LHCN-M2 (cell line): ENCODE data around the gene NPR2. TPM values are rescaled to one million over a fixed set of nuclear protein-coding genes. Genes with fewer than 3 reads are reported as not detected.
A peak's percentile ranks its signal among the peaks of the same experiment; 100 is the strongest.

ENCODE experiments used
- DNase-seq: peaks from one replicate; pipeline ENCODE4 v3.0.0-alpha.2; 2012; ENCODE audit warnings: low read depth
- total RNA-seq: library from RNA; depleted of rRNA; stranded (reverse); fragments of >200 nt; gene quantifications from 2 replicates; pipeline ENCODE4 v1.2.3, GENCODE V29; 2014

NPR2 gene
- total RNA-seq, 1 experiment from 2014 or later: 23.0 TPM

DNA sequence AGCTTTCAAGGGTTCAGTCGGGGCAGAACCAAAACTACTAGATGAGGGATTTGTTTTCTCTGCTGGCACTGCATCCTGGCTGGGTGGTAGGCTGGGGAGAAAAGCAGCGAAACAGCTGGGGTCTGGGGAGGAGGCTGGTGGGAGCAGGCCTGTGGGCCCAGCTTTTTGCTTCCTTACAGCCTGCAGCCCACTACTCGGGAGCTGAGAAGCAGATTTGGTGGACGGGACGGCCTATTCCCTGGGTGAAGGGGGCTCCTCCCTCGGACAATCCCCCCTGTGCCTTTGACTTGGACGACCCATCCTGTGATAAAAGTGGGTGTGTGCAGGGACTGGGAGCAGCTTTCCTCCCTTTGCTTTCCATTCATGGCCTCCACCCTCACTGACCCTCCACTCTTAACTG lies 9.1 kb downstream of the NPR2 start:
- no peak for DNase-seq

DNA sequence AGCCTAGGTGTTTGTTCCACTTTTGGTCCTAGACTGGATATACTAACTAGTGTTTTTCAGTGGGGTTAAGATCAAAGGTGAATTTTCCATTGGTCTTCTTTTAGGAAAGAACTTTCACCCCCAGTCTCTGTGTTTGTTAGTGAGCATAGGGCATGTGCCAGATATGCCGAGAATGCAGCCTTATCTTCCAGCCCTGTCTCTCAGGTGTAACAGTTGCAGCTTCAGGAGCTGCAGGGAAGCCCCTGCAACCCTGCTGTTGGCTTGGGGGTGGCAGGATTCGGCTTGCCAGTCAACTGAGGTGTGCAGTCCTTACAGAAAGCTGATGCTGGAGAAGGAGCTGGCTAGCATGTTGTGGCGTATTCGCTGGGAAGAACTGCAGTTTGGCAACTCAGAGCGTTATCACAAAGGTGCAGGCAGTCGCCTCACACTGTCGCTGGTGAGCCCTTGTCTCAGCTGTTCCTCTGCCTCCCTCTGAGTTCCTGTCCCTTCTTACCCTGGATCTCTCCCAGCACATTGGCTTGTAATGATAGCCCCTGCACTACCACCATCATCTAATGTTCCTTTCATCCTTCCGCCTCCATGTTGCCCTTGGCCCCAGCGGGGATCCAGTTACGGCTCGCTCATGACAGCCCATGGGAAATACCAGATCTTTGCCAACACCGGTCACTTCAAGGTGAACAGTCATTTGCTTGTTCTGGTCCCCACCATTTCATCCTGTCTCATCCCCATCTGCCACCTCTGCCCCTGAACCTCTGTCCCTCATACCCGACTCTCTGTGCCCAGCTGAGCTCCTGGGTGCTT lies 10.1 kb downstream of the NPR2 start:
- no peak for DNase-seq

DNA sequence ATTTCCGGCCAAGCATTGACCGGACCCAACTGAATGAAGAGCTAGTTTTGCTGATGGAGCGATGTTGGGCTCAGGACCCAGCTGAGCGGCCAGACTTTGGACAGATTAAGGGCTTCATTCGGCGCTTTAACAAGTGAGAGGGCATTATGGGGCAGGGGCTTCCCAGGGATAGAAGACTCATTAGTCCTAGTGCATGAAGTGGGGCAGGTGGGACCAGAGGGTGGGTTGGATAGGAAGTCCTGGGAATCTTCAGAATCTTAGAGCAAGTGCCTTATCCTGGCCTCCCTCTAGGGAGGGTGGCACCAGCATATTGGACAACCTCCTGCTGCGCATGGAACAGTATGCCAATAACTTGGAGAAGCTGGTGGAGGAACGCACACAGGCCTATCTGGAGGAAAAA lies 14.7 kb downstream of the NPR2 start:
- no peak for DNase-seq

DNA sequence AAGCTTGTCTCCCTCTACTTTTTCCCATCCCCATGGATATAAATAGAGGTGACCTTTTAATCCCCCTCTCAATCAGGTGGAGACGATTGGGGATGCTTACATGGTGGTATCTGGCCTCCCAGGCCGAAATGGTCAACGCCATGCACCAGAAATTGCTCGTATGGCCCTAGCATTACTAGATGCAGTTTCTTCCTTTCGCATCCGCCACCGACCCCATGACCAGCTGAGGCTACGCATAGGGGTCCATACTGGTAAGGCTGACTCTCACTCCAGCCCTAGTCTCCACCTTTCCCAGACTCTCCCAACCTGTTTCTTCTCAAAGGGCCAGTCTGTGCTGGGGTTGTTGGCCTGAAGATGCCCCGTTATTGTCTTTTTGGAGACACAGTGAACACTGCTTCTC lies 17.0 kb downstream of the NPR2 start:
- DNase-seq: no peak

DNA sequence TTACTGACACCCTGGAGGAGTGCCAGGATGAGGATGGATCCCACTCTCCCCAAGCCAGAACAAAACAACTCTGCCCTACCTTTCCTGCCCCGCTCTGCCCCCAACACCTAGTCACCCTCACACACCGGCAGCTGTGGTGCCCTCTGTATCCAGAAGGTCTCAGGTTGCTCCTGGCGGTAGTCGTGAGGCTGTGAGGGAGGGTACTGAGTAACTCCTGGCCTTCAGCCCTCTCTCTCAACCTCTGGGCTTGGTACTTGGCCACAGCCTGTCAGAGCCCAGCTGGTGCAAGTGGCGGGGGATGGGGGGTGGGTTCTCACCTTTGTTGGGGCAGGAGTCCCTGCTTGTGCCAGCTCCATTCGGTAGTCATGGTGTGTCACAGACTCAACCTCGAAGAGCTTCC lies 18.7 kb downstream of the NPR2 start:
- DNase-seq: no peak

DNA sequence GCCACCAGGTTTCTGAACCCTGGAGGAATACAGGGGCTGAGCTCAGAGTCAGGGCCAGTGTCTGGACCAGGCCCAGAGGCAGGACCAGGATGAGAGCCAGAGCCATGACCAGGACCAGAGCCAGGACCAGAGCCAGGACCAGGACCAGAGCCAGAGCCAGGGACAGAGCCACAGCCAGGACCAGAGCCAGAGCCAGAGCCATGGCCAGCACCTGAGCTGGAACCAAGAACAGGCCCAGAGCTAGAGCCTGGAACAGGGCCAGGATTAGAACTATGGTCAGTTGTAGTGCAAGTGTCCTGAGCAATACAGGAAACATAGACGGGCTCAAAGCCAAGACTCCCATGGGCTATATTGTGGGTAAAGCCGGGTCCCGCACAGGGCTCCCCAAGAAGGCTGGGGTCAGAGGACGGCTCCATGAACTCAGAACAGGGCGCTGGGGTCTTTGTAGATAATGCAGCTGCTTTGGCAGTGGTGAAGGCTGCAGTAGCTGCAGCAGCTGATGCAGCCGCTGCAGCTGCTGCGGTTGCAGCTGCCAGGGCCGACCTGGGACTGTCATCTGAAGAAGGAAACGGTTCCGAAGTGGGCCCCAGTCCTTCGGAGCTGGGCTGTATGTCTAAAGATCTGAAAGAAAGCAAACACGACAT lies 20.1 kb downstream of the NPR2 start:
- DNase-seq: no peak

DNA sequence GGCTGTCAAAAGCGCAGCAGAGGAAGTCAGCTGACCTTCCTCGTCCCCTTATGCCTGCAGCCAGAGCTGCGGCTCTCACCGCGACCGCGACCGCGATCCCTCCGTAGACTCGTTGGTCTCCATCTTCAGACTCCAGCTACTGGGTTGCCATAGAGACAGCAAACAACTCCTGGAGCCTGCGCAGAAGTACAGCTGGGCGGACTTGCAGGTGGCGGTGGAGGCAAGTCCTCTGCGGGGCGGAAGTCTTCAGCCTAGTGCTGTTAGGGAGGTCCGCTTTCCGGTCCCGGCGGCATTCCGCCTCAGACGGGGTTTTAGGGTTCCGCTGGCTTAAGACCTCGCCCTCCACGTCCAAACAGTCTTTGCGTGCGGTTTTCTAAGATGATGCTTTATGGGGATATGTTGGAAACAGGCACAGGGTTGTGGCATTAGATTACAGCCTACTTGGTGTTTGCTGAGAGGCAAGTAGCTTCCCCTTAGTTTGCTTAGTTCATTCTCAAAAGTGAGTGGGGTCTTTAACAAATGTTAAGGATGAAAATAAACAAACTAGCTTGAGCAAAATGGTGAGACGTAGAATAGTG lies 20.7 kb downstream of the NPR2 start, which contains the start of gene SPAG8:
SPAG8 (minus strand) TSS at position 238 of the 578 bp plus-strand sequence; CDS start at position 123, 115 bp downstream.
- peak; percentile 98 for DNase-seq

DNA sequence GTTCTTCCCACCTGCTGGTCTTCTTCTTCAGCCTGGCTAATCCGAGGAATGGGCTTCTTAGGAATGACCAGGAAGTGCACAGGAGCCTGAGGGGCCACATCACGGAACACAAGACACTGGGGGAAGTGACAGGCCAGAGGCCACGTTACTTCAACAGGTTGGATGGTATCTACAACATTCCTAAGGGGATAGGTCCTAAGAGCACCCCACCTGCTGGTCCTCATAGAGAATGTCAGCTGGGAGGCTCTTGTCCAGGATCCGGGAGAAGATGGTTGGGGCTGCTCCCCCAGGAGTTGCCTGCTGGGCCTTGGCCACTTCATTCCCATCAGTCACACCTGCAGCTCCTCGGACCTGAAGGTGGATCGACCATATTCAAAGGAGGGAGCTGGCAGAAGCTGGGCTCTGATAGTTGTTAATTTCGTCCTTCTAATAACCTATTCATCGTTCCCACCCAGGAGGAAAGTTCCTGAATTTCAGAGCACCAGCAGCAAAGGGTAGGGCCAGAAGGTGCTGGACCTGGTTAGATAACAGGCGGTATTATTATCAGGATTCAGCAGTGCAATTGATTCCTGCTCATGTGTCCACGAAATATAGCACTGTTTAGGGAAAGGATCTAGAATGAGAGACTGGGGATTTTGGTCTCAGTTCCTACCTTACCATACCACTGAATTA lies 22.2 kb downstream of the NPR2 start:
- peak; percentile 37 for DNase-seq

DNA sequence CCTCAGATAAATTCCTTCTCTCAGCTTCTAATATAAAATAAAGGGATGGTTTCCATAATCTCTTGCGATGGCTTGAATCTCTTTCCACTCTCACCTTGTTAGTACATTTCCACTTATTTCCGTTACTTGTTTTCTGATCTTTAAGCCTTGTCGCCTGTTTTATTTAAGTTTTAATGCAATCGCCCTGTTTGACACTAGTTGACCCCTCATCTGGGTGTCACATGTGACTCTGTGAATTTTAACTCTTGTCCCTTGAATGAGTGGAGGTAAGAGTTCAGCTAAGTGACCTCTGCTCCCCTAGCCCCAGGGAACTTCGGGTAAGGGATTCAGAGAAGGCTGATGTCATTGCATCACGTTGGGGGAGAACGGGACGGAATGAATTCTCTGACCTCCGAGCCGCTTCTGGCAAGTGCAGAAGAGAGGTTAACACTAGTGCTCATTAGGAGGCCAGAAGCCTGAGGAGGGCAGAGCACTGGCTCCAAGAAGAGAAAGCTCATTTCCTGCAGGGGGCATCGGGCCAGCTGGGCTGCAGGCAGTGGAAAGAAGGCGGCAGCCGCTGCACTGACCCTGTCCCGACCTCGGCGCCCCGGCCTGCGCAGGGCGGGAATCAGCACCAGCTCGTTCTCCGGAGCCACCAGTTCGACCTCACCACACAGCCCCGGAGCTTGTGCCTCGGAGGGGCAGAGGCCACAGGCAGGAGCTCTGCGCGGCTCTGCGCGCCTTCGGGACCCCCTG lies 22.9 kb downstream of the NPR2 start:
- peak; percentile 78 for DNase-seq

DNA sequence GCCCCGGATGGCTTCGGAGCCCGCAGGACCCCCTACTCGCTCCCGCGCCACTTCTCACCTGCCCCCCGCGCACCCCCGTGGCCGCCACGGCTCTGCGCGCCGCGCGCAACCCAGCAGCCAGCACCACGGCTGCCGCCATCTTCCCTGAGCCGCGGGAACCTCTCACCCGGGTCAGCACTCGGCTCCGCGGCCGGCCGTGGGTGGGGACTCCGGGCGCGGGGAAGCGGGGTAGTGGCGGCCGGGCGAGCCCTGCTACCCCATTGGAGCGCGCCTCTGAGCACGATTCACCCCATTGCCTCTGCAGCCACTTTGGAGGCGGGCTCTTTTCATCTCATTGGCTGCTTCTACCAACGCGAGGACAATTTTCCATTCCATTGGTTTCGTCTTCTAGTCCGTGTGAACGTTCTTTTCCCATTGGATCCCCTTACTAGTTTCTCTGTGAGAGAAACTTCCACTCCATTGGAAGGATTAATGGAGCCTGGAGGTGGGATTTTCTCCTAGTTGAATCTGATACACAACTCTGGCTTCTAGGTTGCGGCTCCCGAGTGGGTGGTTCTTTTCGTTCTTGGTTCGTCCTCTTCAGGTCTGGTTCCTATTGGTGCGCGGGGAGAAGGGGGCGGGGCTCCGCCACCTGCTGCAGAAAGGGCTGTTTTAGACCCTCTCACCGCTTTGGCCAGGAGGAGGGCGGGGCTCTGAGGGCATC lies 23.6 kb downstream of the NPR2 start, which contains the start of gene HINT2:
HINT2 (minus strand) TSS at position 202 of the 703 bp plus-strand sequence; CDS start at position 139, 63 bp downstream.
- DNase-seq: peak; percentile 100

DNA sequence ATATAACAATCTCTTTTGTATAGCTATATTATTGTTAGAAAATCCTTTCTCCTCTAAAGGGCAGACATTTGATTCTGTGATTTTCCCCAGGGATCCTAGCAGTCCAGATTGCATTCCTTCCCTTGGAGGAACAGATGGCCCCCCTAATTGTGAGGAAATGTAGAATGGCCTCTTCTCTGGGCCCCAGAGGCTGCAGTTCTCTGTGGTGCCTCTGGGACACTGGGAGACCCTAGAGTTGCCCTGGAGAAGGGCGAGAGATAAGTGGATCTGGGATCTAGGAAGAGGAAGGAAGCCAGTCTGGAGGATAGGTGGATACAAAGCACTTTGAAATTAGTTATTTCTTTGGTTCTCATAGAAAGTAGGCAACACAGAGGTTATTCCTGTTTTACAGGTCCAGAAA lies 25.3 kb downstream of the NPR2 start:
- DNase-seq: peak; percentile 30

DNA sequence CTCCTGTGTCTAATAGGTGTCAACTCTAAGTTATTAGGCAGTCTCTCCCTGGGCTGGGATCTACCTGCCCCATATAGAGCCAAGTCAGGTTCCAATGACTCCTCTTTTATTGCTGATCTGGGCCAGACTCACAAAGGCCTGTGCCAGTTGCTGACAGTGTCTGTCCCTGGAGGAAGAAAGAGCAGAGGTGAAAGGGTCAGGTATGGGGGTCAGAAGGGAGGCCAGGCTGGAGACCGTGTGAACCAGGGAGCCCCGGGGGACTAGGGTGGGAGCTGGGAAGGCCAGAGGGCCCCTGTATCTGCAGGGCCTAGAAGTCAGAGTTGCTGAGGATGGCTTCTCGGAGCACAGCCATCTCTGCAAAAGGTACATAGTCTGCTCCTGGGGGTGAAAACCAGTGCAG lies 26.9 kb downstream of the NPR2 start:
- no peak for DNase-seq

DNA sequence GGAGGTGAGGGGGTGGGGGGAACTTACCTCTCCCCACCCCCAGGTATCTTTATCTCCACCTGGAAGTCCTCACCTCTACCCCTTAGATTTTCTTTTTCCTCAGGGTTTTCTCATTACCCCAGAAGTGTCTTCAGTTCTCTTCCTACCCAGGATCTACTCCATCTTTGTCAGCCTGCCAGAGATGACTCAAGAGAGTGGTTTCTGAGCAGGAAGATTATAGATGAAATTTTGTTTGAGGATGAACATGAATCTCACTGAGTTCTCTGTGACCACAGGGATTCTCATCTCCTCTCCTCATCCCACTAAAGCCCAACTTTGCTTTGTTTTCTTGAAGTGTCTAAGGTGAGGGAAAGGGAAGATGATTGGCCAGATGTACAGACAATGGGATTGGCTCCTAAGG lies 28.7 kb downstream of the NPR2 start:
- DNase-seq: peak; percentile 77

DNA sequence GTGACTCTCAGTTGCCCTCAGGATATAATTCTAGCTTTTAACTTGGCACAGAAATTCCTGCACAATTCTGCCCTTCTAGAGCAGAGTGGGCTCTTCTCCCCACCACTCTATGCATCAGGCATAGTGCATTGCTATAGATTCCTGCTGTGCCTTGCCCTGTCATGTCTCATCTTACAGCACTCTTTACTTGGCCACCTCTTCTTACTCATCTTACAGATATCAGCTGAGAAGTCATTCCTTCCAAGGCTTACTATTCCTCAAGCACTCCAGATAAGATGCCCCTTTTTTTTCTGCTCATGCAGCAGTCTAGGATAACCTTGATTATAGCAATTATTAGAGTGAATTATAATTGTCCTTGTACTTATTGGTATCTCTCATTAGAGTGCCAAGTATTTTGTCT lies 31.5 kb downstream of the NPR2 start:
- DNase-seq: no peak

DNA sequence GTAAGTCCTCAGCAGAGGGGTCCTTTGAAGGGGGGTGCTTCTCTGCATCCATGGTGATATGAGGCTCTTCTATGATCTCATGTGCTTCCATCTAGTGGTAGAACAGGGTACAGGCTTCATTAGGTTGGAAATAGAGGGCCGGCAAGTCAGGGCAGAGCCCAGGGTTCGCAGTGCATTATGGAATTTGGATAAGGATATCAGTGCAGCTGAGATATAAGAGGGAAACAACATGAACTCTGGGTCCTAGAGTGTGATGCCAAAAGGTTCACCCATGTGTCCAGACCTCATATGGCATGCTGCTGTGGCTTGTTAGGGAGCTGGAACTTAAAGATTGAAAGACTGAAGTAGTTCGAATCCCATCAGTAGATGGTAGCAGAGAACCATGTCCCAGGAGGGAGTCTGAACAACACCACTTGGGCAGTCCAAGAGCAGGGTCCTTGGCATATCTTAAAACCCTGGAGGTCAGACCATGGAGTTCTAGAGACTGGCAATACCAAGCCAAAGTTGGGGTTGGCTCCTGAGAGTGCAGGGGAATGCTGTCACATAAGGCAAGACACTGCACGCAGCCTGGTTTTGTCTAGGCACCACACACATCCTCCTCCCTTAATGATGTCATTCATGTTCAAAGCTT lies 34.8 kb downstream of the NPR2 start:
- peak; percentile 79 for DNase-seq

DNA sequence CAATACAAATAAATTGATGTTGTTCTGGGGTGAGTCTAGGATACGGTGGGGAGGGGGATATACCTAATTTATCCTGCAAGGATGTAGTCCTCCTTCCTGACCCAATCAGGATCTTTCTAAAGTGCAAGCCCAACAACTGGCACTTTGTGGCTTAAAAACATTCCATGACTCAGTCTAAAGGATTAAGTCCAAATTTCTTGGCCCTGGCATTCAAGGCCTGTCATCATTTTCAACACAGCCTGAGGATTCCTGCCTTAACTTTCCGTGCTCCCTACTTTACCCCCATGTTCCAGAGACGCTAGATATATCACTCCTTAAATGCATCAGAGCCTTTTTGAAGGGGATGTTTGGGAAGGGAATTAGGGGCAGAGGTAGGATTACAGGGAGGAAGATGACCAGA lies 36.1 kb downstream of the NPR2 start:
- DNase-seq: peak; percentile 81

DNA sequence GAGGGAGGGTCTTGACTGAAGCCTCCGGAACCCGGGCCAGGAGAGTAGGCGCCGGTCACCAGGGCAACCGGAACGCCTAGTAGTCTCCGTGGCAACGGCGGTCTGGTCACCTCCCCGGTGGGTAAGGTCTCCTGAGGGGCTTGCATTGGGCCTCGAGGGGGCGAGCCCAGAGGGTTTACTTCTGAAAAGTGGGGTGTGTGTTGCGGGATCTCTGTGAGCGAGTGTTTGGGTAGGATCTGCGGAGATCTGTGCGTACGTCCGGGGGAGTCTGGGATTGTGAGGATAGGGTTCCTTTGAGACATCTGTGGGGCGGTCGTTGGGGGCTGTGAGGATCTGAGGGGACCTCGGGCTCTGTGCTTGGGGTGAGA lies 37.3 kb downstream of the NPR2 start, which contains the start of gene FAM221B:
FAM221B (minus strand) TSS at position 17 of the 368 bp plus-strand sequence. CDS start 2,571 bp downstream, outside the sequence.
- DNase-seq: no peak

DNA sequence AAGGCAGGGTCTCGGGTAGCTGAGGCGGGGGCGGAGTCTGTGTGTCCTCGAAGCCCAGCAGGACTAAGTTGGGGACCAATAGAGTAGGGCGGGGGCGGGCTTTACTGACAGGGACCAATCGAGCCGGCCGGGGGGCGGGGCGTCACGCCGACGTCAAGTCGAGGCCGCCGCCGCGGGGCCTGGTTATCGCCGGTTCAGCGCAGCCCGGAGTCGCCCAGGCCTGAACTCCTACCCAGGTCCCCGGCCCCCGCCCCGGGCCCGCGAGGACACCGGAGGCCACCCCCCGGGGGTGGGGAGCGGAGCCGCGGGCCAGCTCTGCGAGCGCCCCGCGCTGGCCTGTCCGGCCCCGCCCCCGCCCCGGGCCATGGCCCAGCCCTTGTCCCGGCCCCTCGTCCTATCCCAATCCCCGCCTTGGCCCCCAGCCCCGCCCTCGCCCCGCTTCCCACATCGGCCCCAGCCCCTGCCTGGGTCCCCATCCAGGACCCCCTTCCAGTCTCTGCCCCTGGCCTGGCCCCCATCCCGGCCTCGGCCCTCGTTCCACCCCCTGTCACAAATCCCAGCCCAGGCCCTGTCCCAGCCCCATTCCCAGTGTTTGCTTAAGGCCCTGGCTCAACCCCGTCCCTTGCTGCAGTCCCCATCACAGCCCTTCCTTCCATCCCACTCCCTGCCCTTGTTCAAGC lies 37.8 kb downstream of the NPR2 start, which contains the start of gene TMEM8B:
TMEM8B (plus strand) TSS at position 145 of the 680 bp plus-strand sequence; CDS start at position 365, 220 bp downstream.
- DNase-seq: peak; percentile 85

DNA sequence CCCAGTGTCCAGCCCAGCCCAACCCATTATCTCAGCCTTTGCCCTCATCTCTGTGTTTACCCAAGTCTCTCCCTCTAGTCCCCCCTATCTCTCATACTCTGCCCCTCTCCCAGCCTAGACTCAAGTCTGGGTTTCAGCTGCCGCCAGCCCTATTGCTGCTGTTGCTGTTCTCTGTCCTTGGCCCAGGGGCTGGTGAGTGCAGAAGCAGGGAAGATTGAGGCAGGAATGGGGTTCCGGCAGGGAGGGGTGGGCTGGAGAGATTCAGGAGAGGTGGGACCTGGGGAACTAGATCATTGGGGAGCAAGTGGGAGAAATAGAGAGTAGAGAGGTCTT lies 38.3 kb downstream of the NPR2 start:
- no peak for DNase-seq

DNA sequence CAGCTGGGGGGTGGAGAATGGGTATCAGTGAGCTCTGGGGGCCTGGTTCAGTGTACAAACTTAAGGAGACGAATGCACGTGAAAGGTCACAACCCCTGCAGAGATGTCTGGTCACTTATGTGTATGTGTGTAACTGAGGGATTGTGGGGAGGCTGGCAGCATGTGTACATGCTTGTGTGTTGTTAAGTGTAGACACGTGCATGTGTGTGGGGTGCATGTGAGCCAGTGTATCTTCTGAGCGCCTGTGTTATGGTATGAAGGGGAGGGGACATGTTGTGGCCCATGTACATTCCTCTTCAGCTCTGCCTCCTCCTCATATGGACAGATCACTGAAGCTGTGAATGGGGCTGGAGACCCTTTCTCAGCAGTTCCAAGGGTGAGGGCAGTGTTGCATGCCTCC lies 39.6 kb downstream of the NPR2 start:
- DNase-seq: no peak
